Measurements from ENCODE around the gene CMYA5.

DNA sequence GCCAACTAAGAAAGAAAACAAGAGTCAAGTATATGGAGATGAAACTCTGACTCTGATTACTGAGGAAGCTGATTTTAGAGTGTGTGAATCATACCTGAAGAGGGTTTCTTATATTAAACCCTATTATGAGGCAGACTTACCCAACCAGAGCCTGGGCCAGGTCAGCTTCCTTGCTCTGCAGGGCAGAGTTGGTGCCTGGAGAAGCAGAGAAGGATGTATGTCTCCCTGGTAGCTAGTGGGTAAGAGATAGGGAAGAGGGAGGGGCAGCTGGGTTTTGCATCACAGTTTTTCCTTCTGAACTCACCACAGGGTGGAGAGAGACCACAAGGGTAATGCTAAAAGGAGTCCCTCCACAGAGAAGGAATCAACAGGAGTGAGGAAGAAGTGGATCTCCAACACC, 104.1 kb downstream of the CMYA5 start:
- TF ChIP-seq, protein P1, sequence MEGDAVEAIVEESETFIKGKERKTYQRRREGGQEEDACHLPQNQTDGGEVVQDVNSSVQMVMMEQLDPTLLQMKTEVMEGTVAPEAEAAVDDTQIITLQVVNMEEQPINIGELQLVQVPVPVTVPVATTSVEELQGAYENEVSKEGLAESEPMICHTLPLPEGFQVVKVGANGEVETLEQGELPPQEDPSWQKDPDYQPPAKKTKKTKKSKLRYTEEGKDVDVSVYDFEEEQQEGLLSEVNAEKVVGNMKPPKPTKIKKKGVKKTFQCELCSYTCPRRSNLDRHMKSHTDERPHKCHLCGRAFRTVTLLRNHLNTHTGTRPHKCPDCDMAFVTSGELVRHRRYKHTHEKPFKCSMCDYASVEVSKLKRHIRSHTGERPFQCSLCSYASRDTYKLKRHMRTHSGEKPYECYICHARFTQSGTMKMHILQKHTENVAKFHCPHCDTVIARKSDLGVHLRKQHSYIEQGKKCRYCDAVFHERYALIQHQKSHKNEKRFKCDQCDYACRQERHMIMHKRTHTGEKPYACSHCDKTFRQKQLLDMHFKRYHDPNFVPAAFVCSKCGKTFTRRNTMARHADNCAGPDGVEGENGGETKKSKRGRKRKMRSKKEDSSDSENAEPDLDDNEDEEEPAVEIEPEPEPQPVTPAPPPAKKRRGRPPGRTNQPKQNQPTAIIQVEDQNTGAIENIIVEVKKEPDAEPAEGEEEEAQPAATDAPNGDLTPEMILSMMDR (IDR thresholded peaks at IDR 0.05; ENCODE audit: low read depth, low read length) = no peak
- TF ChIP-seq EZH2phosphoT487 (IDR thresholded peaks at IDR 0.05; ENCODE audit: low read depth) = no peak
